SK-N-SH (cell line): ENCODE data around the gene ZGPAT. TPM values are rescaled to one million over a fixed set of nuclear protein-coding genes. Genes with fewer than 3 reads are reported as not detected.

ENCODE experiments used
- CTCF ChIA-PET: fragments of 300-600, 350-600 bp; formaldehyde crosslinking; extraction: SDS; loops from one replicate; lab custom pipeline; 2021; lab: Yijun Ruan, JAX
- POLR2A ChIA-PET: fragments of 350-600 bp; sonication (Branson Sonifier 250); formaldehyde crosslinking; extraction: SDS; loops from one replicate; lab custom pipeline; 2020; ENCODE audit warnings: antibody characterized with exemption, inconsistent platforms; lab: Yijun Ruan, JAX
- DNase-seq: peaks from one replicate; pipeline ENCODE4 v3.0.0; 2012
- H2AFZ ChIP-seq: fragments of 200-600 bp; sonication (generic); 2 replicates; pipeline ENCODE4 v1.8.1; 2016; ENCODE audit warnings: antibody characterized with exemption, mild to moderate bottlenecking, low read depth
- H3F3A ChIP-seq: fragments of 200-600 bp; sonication (generic); replicated peaks from 2 replicates; pipeline ENCODE3; 2016; ENCODE audit warnings: antibody characterized with exemption, mild to moderate bottlenecking; ENCODE audit not compliant: insufficient read depth
- H3K27ac ChIP-seq, 2 experiments: fragments of 200-500 bp in 1 of 2; fragments of 200-600 bp in 1 of 2; sonication (Bioruptor generic) in 1 of 2; sonication (generic), shearing (Covaris generic) in 1 of 2; 2 replicates each; pipeline versions ENCODE4 v1.5.1 to v1.6.1; 2014 to 2016; ENCODE audit warnings: low read depth in 2 of 2, inconsistent platforms in 1 of 2, low read length in 1 of 2, mild to moderate bottlenecking in 1 of 2, mixed read lengths in 1 of 2
- H3K27me3 ChIP-seq: fragments of 200-600 bp; sonication (generic), shearing (Covaris generic); 2 replicates; pipeline ENCODE4 v1.6.1; 2016; ENCODE audit warnings: mixed run types; ENCODE audit not compliant: insufficient read depth
- H3K36me3 ChIP-seq, 2 experiments: fragments of 200-500 bp in 1 of 2; fragments of 200-600 bp in 1 of 2; sonication (Bioruptor generic) in 1 of 2; sonication (generic) in 1 of 2; replicated peaks in 1 of 2; 2 replicates each; pipeline versions ENCODE3 to v1.5.1; 2014 to 2016; ENCODE audit warnings: low read length in 1 of 2, mild to moderate bottlenecking in 1 of 2; ENCODE audit not compliant: insufficient read depth in 2 of 2, control insufficient read depth in 1 of 2
- H3K4me1 ChIP-seq, 2 experiments: fragments of 200-500 bp in 1 of 2; fragments of 200-600 bp in 1 of 2; sonication (Bioruptor generic) in 1 of 2; sonication (generic), shearing (Covaris generic) in 1 of 2; 2 replicates each; pipeline versions ENCODE4 v1.5.1 to v1.6.1; 2014 to 2016; ENCODE audit warnings: low read depth in 1 of 2, low read length in 1 of 2, mixed run types in 1 of 2; ENCODE audit not compliant: insufficient read depth in 2 of 2, control insufficient read depth in 1 of 2
- H3K4me2 ChIP-seq: fragments of 200-600 bp; sonication (generic), shearing (Covaris generic); 2 replicates; pipeline ENCODE4 v1.6.1; 2017; ENCODE audit warnings: mixed run types
- H3K4me3 ChIP-seq, 2 experiments: fragments of 200-500 bp in 1 of 2; fragments of 200-600 bp in 1 of 2; sonication (Bioruptor generic) in 1 of 2; sonication (generic), shearing (Covaris generic) in 1 of 2; 2 replicates each; pipeline versions ENCODE4 v1.5.1 to v1.8.1; 2014 to 2016; ENCODE audit warnings: low read depth in 2 of 2, inconsistent platforms in 1 of 2, low read length in 1 of 2, mild to moderate bottlenecking in 1 of 2, mixed read lengths in 1 of 2, moderate library complexity in 1 of 2
- H3K79me2 ChIP-seq: fragments of 200-600 bp; sonication (generic); 2 replicates; pipeline ENCODE4 v1.8.1; 2017; ENCODE audit warnings: mild to moderate bottlenecking; ENCODE audit not compliant: insufficient read depth
- H3K9ac ChIP-seq: fragments of 200-600 bp; sonication (generic); 2 replicates; pipeline ENCODE4 v1.6.1; 2017; ENCODE audit warnings: mixed run types
- H3K9me2 ChIP-seq: fragments of 200-600 bp; sonication (generic); 2 replicates; pipeline ENCODE4 v1.6.1; 2017; ENCODE audit warnings: mixed run types
- H3K9me3 ChIP-seq: fragments of 200-600 bp; sonication (generic); 2 replicates; pipeline ENCODE4 v1.6.1; 2017; ENCODE audit warnings: mixed run types, mild to moderate bottlenecking, moderate library complexity
- H4K20me1 ChIP-seq: fragments of 200-600 bp; sonication (generic); 2 replicates; pipeline ENCODE4 v1.6.1; 2017; ENCODE audit warnings: mild to moderate bottlenecking, mixed run types; ENCODE audit not compliant: insufficient read depth
- EZH2phosphoT487 ChIP-seq: fragments of 200-600 bp; sonication (generic); IDR thresholded peaks from 2 replicates; pipeline ENCODE4 v1.6.1; 2017; ENCODE audit warnings: low read depth, mixed run types, mild to moderate bottlenecking, antibody characterized with exemption, moderate library complexity, borderline replicate concordance
- FOSL2 ChIP-seq: IDR thresholded peaks from 2 replicates; pipeline ENCODE4 v1.4.0; 2012; ENCODE audit warnings: low read depth, mild to moderate bottlenecking, moderate library complexity, borderline replicate concordance
- FOXJ3 ChIP-seq: sonication (generic); formaldehyde crosslinking; IDR thresholded peaks from 2 replicates; pipeline ENCODE4 v1.5.1; 2020; ENCODE audit warnings: mild to moderate bottlenecking, missing genetic modification reagents
- FOXM1 ChIP-seq: IDR thresholded peaks from 2 replicates; pipeline ENCODE4 v1.4.0; 2012; ENCODE audit warnings: low read depth, mild to moderate bottlenecking
- GABPA ChIP-seq: IDR thresholded peaks from 2 replicates; pipeline ENCODE4 v1.4.0; 2012; ENCODE audit warnings: low read depth, mild to moderate bottlenecking
- GATA2 ChIP-seq: sonication (generic); formaldehyde crosslinking; IDR thresholded peaks from 2 replicates; pipeline ENCODE4 v1.5.0; 2020; ENCODE audit warnings: mild to moderate bottlenecking, missing genetic modification reagents
- IRF3 ChIP-seq: fragments of 150-350 bp; IDR thresholded peaks from 2 replicates; pipeline ENCODE4 v1.6.1; 2016; ENCODE audit warnings: mild to moderate bottlenecking, low read depth, low read length
- MEF2A ChIP-seq: IDR thresholded peaks from 2 replicates; pipeline ENCODE4 v1.4.0; 2012; ENCODE audit warnings: low read depth, borderline replicate concordance
- NFIC ChIP-seq: IDR thresholded peaks from 2 replicates; pipeline ENCODE4 v1.4.0; 2012; ENCODE audit warnings: borderline replicate concordance
- POLR2AphosphoS5 ChIP-seq: IDR thresholded peaks from 2 replicates; pipeline ENCODE4 v1.6.1; 2012; ENCODE audit warnings: low read depth, low read length
- REST ChIP-seq: IDR thresholded peaks from 2 replicates; pipeline ENCODE4 v1.6.1; 2012; ENCODE audit warnings: mild to moderate bottlenecking, low read depth, low read length, moderate library complexity
- RFX5 ChIP-seq: IDR thresholded peaks from 2 replicates; pipeline ENCODE4 v1.6.1; 2012; ENCODE audit warnings: mild to moderate bottlenecking, improper control_type of control experiment, low read length
- RXRA ChIP-seq: IDR thresholded peaks from 2 replicates; pipeline ENCODE4 v1.4.0; 2012; ENCODE audit warnings: low read depth, mild to moderate bottlenecking, borderline replicate concordance
- SMC3 ChIP-seq: IDR thresholded peaks from 2 replicates; pipeline ENCODE4 v1.6.1; 2012; ENCODE audit warnings: low read depth, low read length, improper control_type of control experiment
- TCF12 ChIP-seq: IDR thresholded peaks from 2 replicates; pipeline ENCODE4 v1.4.0; 2012
- TEAD4 ChIP-seq: IDR thresholded peaks from 2 replicates; pipeline ENCODE4 v1.4.0; 2012; ENCODE audit warnings: mild to moderate bottlenecking, borderline replicate concordance; ENCODE audit not compliant: insufficient read depth
- WGBS: methylation state at CpG from one replicate; pipeline ENCODE4 v1.1.6; 2017; ENCODE audit warnings: low lambda C conversion rate; 5-methylcytosine and 5-hydroxymethylcytosine counted together
- polyA plus RNA-seq, 3 experiments: library from polyadenylated mRNA; depleted of rRNA; stranded (reverse); fragments of >200 nt; gene quantifications; 2 replicates each; pipeline ENCODE4 v1.2.3, GENCODE V29; 2012
- TF ChIP-seq, protein P1 (sequence below): fragments of 150-350 bp; IDR thresholded peaks from 2 replicates; pipeline ENCODE4 v1.6.1; 2017; ENCODE audit warnings: antibody characterized with exemption, low read length, low read depth, borderline replicate concordance
- TF ChIP-seq, protein P2 (sequence below): IDR thresholded peaks from 2 replicates; pipeline ENCODE4 v1.4.0; 2012; ENCODE audit warnings: low read depth
- TF ChIP-seq, protein P3 (sequence below): IDR thresholded peaks from 2 replicates; pipeline ENCODE4 v1.4.0; 2012; ENCODE audit warnings: low read depth, borderline replicate concordance

ZGPAT gene
- polyA plus RNA-seq, 1 of the 3 experiments (the other 2 are of a cell fraction): 33.7 TPM

- peaks cover 17% of the 10 kb centered on the region for H3F3A ChIP-seq
- WGBS: 95% methylated on average over 17 of the region's 31 CpGs
- POLR2A ChIA-PET: interaction anchor here (0.6 kb wide), 1 partner anchor 21 kb away, joined by 3 read pairs; no protein-coding TSS in a partner anchor
- TF ChIP-seq POLR2AphosphoS5 (no peak), RXRA (no peak), GATA2 (no peak), FOXM1 (no peak), TEAD4 (no peak), TCF12 (no peak), EZH2phosphoT487 (no peak), REST (no peak), FOXJ3 (no peak), RFX5 (no peak), FOSL2 (no peak), IRF3 (no peak), NFIC (no peak), MEF2A (no peak), SMC3 (no peak), GABPA (no peak)
- TF ChIP-seq, protein P1, sequence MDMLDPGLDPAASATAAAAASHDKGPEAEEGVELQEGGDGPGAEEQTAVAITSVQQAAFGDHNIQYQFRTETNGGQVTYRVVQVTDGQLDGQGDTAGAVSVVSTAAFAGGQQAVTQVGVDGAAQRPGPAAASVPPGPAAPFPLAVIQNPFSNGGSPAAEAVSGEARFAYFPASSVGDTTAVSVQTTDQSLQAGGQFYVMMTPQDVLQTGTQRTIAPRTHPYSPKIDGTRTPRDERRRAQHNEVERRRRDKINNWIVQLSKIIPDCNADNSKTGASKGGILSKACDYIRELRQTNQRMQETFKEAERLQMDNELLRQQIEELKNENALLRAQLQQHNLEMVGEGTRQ: no peak
- TF ChIP-seq, protein P2, sequence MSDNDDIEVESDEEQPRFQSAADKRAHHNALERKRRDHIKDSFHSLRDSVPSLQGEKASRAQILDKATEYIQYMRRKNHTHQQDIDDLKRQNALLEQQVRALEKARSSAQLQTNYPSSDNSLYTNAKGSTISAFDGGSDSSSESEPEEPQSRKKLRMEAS: no peak
- TF ChIP-seq, protein P3, sequence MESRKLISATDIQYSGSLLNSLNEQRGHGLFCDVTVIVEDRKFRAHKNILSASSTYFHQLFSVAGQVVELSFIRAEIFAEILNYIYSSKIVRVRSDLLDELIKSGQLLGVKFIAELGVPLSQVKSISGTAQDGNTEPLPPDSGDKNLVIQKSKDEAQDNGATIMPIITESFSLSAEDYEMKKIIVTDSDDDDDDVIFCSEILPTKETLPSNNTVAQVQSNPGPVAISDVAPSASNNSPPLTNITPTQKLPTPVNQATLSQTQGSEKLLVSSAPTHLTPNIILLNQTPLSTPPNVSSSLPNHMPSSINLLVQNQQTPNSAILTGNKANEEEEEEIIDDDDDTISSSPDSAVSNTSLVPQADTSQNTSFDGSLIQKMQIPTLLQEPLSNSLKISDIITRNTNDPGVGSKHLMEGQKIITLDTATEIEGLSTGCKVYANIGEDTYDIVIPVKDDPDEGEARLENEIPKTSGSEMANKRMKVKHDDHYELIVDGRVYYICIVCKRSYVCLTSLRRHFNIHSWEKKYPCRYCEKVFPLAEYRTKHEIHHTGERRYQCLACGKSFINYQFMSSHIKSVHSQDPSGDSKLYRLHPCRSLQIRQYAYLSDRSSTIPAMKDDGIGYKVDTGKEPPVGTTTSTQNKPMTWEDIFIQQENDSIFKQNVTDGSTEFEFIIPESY: no peak
- TF ChIP-seq, all 33 proteins: peak for 0
- no peak overlapping the region for H2AFZ ChIP-seq
- no peaks in the 10 kb centered on the region for H3K9me2 ChIP-seq
- no peaks in the 10 kb centered on the region for H3K27me3 ChIP-seq
- peaks cover 0 to 14% of the 10 kb centered on the region in 2 experiments; a peak in 1 of 4 replicates for H3K4me1 ChIP-seq
- H3K4me3 ChIP-seq: no peak overlapping the region
- H4K20me1 ChIP-seq: peaks cover 16% of the 10 kb centered on the region
- H3K79me2 ChIP-seq: peaks cover 18% of the 10 kb centered on the region
- no peaks in the 10 kb centered on the region for H3K9me3 ChIP-seq
- H3K4me2 ChIP-seq: no peak overlapping the region
- H3K9ac ChIP-seq: no peak overlapping the region
- CTCF ChIA-PET: interaction anchor here (3.6 kb wide), 1 partner anchor 32 kb away, joined by 16 read pairs; no protein-coding TSS in a partner anchor
- H3K36me3 ChIP-seq: peaks cover 15 to 26% of the 10 kb centered on the region in 2 experiments
- no peak for DNase-seq
- H3K27ac ChIP-seq: no peak overlapping the region
Observed at GRCh38 chr20:63743210-63743970, 35.6 kb downstream of the ZGPAT start.
